Kidney (tissue), 14 donors: Measurements from ENCODE around the gene DIS3L2. TPM values are rescaled to one million over a fixed set of nuclear protein-coding genes. Genes with fewer than 3 reads are reported as not detected.

Experiments
- DNase-seq, 5 donors: peaks; one replicate each; pipeline ENCODE4 v3.0.0-alpha.2; 2013 to 2020
- FAIRE-seq: peaks from 2 replicates; lab custom pipeline; 2012; peaks lifted over from hg19 to GRCh38; lab: Jason Lieb, UNC
- H3K27ac ChIP-seq, 2 donors: one replicate each; pipeline ENCODE4 v1.7.0; 2013; ENCODE audit warnings: low read depth in 2 of 2, low read length in 2 of 2, inconsistent platforms in 1 of 2
- H3K27me3 ChIP-seq: one replicate; pipeline ENCODE4 v1.7.1; 2013; ENCODE audit warnings: low read length, inconsistent platforms; ENCODE audit not compliant: control insufficient read depth, insufficient read depth
- H3K36me3 ChIP-seq, 3 donors: one replicate each; pipeline versions ENCODE4 v1.7.0 to v1.7.1; 2013; ENCODE audit warnings: low read length in 3 of 3, control low read depth in 1 of 3, inconsistent platforms in 1 of 3; ENCODE audit not compliant: insufficient read depth in 3 of 3, control insufficient read depth in 2 of 3
- H3K4me1 ChIP-seq, 3 donors: one replicate each; pipeline versions ENCODE4 v1.7.0 to v1.7.1; 2013; ENCODE audit warnings: low read length in 3 of 3, inconsistent platforms in 1 of 3, low read depth in 1 of 3; ENCODE audit not compliant: control insufficient read depth in 2 of 3, insufficient read depth in 2 of 3
- H3K4me3 ChIP-seq, 3 donors: one replicate each; pipeline versions ENCODE4 v1.7.0 to v1.8.1; 2013; ENCODE audit warnings: low read length in 3 of 3, control low read depth in 1 of 3, inconsistent platforms in 1 of 3
- H3K9ac ChIP-seq, 3 donors: one replicate each; pipeline versions ENCODE4 v1.7.0 to v1.7.1; 2013; ENCODE audit warnings: low read length in 3 of 3, control low read depth in 1 of 3, inconsistent platforms in 1 of 3
- H3K9me3 ChIP-seq, 3 donors: one replicate each; pipeline versions ENCODE4 v1.7.0 to v1.7.1; 2013; ENCODE audit warnings: low read length in 3 of 3, control low read depth in 1 of 3, inconsistent platforms in 1 of 3; ENCODE audit not compliant: control insufficient read depth in 2 of 3, insufficient read depth in 1 of 3
- CTCF ChIP-seq: IDR thresholded peaks from 3 replicates; pipeline ENCODE4 v1.5.1; 2012; ENCODE audit warnings: mild to moderate bottlenecking, moderate library complexity, borderline replicate concordance; ENCODE audit not compliant: insufficient read depth; ENCODE audit errors: extremely low read depth
- intact Hi-C: fragments of 100-400 bp; cut with DNase I; formaldehyde crosslinking; loops from one replicate; pipeline ENCODE4 v1.11.1; 2022
- polyA plus RNA-seq: library from polyadenylated mRNA; stranded (reverse); fragments of 350-450 nt; fragmentation: Illumina TruSeq; extraction: RNeasy Lipid Tissue Mini Kit (QIAGEN cat#74804); gene quantifications from one replicate; pipeline ENCODE4 v1.2.3, GENCODE V29; 2014; ENCODE audit warnings: low read depth, low replicate concordance; ENCODE audit not compliant: insufficient read depth
- total RNA-seq: library from RNA; stranded (reverse); fragmentation: NEBNext Ultra II Directional; extraction: Animal tissue kit (Norgen Biotek cat#: 25700); gene quantifications from one replicate; pipeline ENCODE4 v1.2.1, GENCODE V29; 2021
- donor health status: control.
- donor health status: control.
- donor health status: control.
- donor health status: control.
- donor health status: control.
- donor health status: DM: yes; HTN: yes; CAD: no.
- donor health status: Normal renal cell carcinoma (clear cell type).

The DIS3L2 gene
- total and polyA plus RNA-seq, 2 donors from 2014 or later = 12.3 to 47.7 TPM

GRCh38 chr2:232203936-232204335 is 242.4 kb downstream of the DIS3L2 start:
- no peaks in the 10 kb centered on the region for H3K27me3 ChIP-seq
- no peak for FAIRE-seq
- TF ChIP-seq CTCF = no peak
- H3K36me3 ChIP-seq = no peaks in the 10 kb centered on the region
- H3K9ac ChIP-seq = no peak overlapping the region
- no peak overlapping the region for H3K4me3 ChIP-seq
- intact Hi-C loops = no loop called here
- peaks cover 0 to 20% (median 10%) of the 10 kb centered on the region in 3 donors for H3K4me1 ChIP-seq
- no peak for DNase-seq
- H3K9me3 ChIP-seq = no peaks in the 10 kb centered on the region
- peak overlapping the region; percentile 18 to 51 for H3K27ac ChIP-seq

DNA sequence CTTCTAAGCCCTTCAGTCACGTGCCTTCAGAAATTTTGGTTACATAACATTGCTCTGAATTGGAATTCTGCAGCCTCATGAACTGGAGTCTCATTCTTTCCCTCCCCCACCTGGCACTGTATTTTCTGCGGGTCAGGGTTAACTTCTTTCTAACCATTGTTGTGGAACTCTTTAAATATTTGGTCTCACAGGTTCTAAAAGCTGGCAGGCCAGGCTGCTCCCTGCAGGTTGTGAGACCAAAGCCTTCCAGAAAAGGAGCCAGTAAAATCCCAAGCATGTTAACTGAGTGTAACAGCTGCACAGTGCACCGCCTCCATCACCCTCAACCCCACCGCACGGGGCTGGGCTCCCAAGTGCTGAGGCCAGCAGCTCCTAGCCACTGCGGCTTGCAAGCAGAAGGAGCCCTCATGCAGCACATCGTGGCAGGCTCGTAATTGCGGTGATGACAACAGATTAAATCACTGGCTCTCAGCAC is 243.0 kb downstream of the DIS3L2 start:
- DNase-seq (peak; percentile 42 to 81 (median 74)), FAIRE-seq (peak; percentile 77)
- peak overlapping the region in 1 of 2 donors; percentile 51 for H3K27ac ChIP-seq
- no peaks in the 10 kb centered on the region for H3K9me3 ChIP-seq
- no peaks in the 10 kb centered on the region for H3K27me3 ChIP-seq
- H3K9ac ChIP-seq = peak overlapping the region in 1 of 3 donors; percentile 32
- peak overlapping the region in 2 of 3 donors; percentile 13 to 32 for H3K4me3 ChIP-seq
- intact Hi-C loops = no loop called here
- H3K4me1 ChIP-seq = peaks cover 0 to 20% (median 10%) of the 10 kb centered on the region in 3 donors
- TF ChIP-seq CTCF = no peak
- no peaks in the 10 kb centered on the region for H3K36me3 ChIP-seq

- TF ChIP-seq CTCF = no peak
- no peak overlapping the region for H3K9ac ChIP-seq
- no peak overlapping the region for H3K4me3 ChIP-seq
- peaks cover 0 to 20% (median 6%) of the 10 kb centered on the region in 3 donors for H3K4me1 ChIP-seq
- no peaks in the 10 kb centered on the region for H3K27me3 ChIP-seq
- peaks cover 3 to 6% (median 5%) of the 10 kb centered on the region in 3 donors for H3K36me3 ChIP-seq
- no peaks in the 10 kb centered on the region for H3K9me3 ChIP-seq
- H3K27ac ChIP-seq = no peak overlapping the region
- FAIRE-seq (no peak), DNase-seq (no peak)
- intact Hi-C loops = no loop called here
Measured at GRCh38 chr2:232207174-232207573, 245.7 kb downstream of the DIS3L2 start.

DNA sequence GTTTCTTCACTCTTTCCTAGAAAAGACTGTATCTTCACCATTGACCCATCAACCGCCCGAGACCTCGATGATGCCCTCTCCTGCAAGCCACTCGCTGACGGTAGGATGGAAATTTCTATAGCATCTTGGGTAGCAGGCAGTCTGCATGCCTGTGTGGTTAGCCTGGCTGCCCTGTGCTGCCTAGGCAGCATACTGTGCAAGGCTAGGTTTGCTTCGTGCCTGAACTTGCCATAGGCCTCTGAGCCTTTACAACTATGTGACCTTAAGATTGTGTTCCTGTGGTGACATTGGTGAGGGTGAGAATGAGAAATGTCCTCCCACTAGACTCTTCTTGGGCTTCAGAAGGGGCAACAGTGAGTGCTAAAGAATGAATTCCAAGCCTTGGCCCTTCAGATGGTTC is 248.8 kb downstream of the DIS3L2 start:
- Histone ChIP-seq H3K9ac (no peak overlapping the region), H3K4me1 (peaks cover 0 to 5% (median 0%) of the 10 kb centered on the region in 3 donors), H3K4me3 (no peak overlapping the region), H3K27ac (no peak overlapping the region), H3K9me3 (no peaks in the 10 kb centered on the region), H3K36me3 (peaks cover 3 to 6% (median 5%) of the 10 kb centered on the region in 3 donors), H3K27me3 (no peaks in the 10 kb centered on the region)
- intact Hi-C loops = no loop called here
- TF ChIP-seq CTCF = no peak
- no peak for DNase-seq
- no peak for FAIRE-seq
